DND-41 (cell line): ENCODE measurements around the gene RPL3.

Source experiments
- CTCF ChIP-seq: IDR thresholded peaks from 2 replicates; pipeline ENCODE4 v1.5.1; 2012; ENCODE audit warnings: borderline replicate concordance, low read length, moderate library complexity, mild to moderate bottlenecking; ENCODE audit not compliant: poor library complexity, severe bottlenecking; ENCODE audit errors: extremely low read depth
- EZH2 ChIP-seq: IDR thresholded peaks from 3 replicates; pipeline ENCODE4 v1.6.1; 2012; ENCODE audit warnings: borderline replicate concordance, low read depth, mild to moderate bottlenecking, moderate library complexity, low read length, inconsistent platforms; ENCODE audit not compliant: severe bottlenecking

- TF ChIP-seq CTCF (no peak), EZH2 (no peak)
Observed at GRCh38 chr22:39263626-39264348, 55.6 kb downstream of the RPL3 start.
